ENCODE data around the gene THBS2.

Gene THBS2

GRCh38 chr6:169167581-169168301, 85.9 kb downstream of the THBS2 start:
- DNase-seq = no peak

DNA sequence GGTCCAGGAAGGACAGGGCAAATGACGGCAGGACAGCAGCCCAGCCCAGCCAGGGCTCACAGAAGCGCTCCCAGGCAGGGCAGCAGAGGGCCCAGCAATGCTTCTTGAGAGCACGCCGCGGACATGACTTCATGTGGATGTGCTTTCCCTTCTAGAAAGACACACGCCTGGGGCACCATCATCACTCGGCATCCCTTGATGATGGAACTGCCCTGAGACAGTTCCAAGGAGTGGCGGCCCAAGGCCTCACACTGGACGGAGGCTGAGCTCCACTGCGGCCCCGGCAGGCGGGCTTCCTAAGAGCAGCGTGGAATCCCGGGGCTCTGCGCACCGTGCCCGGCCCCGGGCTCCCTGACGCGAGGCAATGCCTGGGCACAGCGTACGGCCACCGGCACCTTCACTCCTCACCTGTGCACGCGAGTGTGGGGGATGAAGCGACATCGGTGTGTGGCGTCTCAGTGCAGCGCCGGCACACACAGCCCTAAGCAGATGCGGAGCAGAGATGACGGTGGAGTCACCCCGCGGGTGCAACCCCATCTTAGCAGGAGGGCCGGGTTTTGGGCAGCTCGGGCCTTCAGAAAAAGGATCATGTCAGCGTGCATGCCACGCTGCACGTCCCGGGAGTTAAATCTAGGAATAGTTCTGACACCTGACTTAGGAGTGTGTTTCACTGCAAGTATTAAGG, 86.6 kb downstream of the THBS2 start:
- no peak for DNase-seq

Data from amygdala (tissue), 56 donors.